Body of pancreas (tissue), 4 donors: ENCODE measurements around the gene ADTRP.

Source experiments
- CTCF ChIP-seq, 7 experiments: fragments of 450-650 bp in 4 of 7; fragments of 200-600 bp in 3 of 7; sonication (generic) in 3 of 7; IDR thresholded peaks; one replicate each; pipeline ENCODE4 v1.5.1; 2016 to 2019; ENCODE audit warnings: antibody characterized with exemption in 7 of 7
- POLR2A ChIP-seq, 3 donors: fragments of 450-650 bp; IDR thresholded peaks; one replicate each; pipeline ENCODE4 v1.6.1; 2016; ENCODE audit warnings: antibody characterized with exemption in 3 of 3, mild to moderate bottlenecking in 2 of 3

- TF ChIP-seq CTCF (IDR thresholded peaks at IDR 0.05) (no peak), POLR2A (IDR thresholded peaks at IDR 0.05) (no peak)
Measured at GRCh38 chr6:11788043-11788442, 9.4 kb upstream of the ADTRP start.
